ENCODE measurements around the gene SPOP.

Gene SPOP

DNA sequence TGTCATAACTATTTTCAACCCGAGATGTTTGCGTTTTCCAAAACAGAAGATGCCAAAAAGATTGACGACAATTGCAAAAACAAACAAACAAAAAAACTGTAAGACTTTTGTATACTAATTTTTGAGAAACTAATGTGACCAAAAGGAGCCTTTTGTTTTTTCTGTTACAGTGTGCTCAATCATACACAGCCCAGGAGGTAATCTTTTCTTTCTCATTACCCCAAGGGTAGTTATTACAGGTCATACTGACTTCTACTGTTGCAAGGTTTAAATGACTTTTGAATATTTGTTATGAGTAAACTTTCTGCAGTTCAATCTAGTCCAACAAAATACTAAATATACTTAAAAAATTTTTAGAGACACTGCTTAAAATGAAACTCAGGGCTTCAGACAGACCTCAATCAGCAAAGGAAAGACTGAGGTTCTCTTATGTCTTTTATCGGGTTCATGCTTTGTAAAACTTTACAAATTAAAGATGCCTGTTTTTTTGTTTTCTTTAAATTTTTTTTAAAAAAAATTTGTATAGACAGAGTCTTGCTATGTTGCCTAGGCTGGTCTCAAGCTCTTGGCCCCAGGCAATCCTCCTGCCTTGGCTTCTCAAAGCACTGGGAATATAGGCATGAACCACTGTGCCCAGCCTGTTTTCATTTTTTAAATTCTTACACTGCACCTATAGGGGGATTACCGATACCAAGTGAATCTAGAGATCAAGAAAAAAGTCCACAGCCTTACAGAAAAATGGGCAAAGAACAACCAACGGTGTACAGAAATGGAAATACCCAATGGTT is 47.6 kb downstream of the SPOP start:
- no peak for DNase-seq (ENCODE audit: insufficient read length, low spot score)
- FAIRE-seq: no peak
- TF ChIP-seq POLR2A (IDR thresholded peaks at IDR 0.05; ENCODE audit: low read depth, low read length): no peak

GRCh38 chr17:49629447-49629846 is 48.5 kb downstream of the SPOP start:
- FAIRE-seq (no peak), DNase-seq (ENCODE audit: insufficient read length, low spot score) (no peak)
- TF ChIP-seq POLR2A (IDR thresholded peaks at IDR 0.05; ENCODE audit: low read depth, low read length): no peak

GRCh38 chr17:49624896-49625295 is 53.0 kb downstream of the SPOP start:
- TF ChIP-seq POLR2A (IDR thresholded peaks at IDR 0.05; ENCODE audit: low read depth, low read length): no peak
- FAIRE-seq (peak; percentile 60), DNase-seq (ENCODE audit: insufficient read length, low spot score) (no peak)

GRCh38 chr17:49621946-49622529 is 55.9 kb downstream of the SPOP start:
- no peak for TF ChIP-seq POLR2A (IDR thresholded peaks at IDR 0.05; ENCODE audit: low read depth, low read length)
- FAIRE-seq: no peak
- no peak for DNase-seq (ENCODE audit: insufficient read length, low spot score)

GRCh38 chr17:49621420-49621819 is 56.5 kb downstream of the SPOP start:
- DNase-seq (ENCODE audit: insufficient read length, low spot score): no peak
- no peak for FAIRE-seq
- TF ChIP-seq POLR2A (IDR thresholded peaks at IDR 0.05; ENCODE audit: low read depth, low read length): no peak

DNA sequence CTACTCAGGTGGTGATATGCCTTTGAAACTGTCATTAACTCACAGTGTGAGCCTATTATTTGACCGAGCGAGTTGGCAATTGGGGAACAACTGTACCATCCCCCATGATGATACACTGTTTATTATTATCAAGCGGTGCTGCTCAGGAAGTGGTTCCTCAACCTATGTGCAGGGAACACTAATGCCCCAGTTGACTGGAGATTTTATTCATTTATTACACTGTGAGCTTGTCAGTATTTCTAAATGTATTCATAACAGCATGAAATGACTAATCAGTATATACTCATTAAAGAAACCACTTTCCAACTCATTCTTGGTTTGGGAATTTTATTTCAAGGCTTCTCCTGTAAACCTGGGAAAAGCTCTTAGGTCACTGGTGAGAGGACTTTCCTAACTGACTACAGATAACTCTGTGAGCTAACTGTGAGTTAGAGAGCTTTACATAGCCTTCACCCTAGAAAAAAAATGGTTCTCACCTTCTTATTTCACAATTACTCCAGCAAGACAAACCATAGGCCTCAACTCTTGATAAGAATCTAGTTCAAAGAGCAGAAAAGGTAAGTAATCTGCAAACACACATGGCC is 59.8 kb downstream of the SPOP start:
- TF ChIP-seq POLR2A (IDR thresholded peaks at IDR 0.05; ENCODE audit: low read depth, low read length): no peak
- DNase-seq (ENCODE audit: insufficient read length, low spot score) (no peak), FAIRE-seq (no peak)

DNA sequence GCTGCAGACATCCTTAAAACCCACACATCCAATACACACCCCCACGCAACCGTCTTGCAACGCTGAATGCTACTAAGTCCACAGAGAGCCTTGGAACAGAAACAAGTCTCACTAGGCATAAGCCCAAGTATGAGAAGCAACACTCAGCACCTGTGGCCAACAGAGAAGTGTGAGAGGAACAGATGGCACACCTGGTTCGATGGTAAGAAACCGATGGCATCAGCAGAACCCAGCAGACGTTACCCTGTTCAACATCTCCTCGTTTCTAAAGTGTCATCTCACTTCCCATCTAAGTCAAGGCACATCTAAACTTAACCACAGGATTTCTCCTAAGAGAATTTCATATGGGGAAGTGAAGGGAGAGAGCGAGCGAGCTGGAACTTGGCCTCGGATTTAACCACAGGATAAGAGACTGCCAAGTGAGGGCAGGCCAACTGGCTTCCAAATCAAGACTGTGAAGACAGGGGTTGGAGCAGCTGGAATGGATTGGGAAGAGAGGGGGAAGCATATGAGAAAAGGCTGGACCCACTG is 61.2 kb downstream of the SPOP start:
- TF ChIP-seq POLR2A (IDR thresholded peaks at IDR 0.05; ENCODE audit: low read depth, low read length): no peak
- DNase-seq (ENCODE audit: insufficient read length, low spot score): no peak
- FAIRE-seq: no peak

DNA sequence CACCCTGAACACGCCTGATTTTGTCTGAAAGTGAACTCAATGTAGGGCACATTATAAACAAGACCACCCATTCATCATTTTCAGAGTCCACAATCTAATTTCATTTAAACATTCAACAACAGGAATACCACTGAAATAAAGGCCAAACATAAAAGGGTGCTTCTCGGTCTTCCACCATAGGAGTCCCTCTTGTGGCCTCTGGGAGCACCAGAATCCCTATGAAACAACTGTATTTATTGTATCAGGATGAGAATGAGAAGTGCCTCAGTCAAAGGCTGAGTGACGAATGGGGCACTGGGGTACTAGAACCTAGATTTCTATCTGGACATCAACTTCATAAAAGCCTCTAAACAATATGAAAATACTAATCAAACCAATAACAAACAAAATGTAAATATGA is 61.8 kb downstream of the SPOP start:
- DNase-seq (ENCODE audit: insufficient read length, low spot score) (no peak), FAIRE-seq (no peak)
- TF ChIP-seq POLR2A (IDR thresholded peaks at IDR 0.05; ENCODE audit: low read depth, low read length): no peak

DNA sequence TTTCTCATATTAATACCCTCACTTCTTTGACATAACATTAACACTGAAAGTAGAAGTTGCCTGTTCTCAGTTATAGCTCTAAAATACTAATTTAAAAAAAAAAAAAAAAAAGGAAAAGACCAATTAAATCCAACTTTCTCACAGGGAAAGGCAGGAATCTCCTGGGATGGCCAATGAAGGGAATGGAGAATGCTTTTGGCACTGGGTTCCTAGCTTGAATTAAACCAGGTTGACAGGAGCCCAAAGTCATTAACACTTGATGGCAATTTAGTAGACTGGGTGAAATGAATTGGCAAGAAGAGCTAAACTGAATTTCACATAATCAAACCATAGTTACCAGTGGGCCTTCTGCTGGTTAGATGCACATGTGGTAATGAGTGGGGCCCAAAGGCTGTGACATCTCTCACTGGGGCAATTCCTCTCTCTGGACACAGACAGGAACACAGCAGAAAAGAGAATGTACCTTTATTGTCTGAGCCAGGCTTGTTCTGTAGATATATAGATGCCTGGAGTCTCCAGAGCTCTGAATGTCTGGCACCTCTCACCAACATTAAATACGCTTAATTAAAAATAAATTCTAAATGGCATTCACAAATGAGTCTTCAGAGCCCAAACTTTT is 64.6 kb downstream of the SPOP start:
- DNase-seq (ENCODE audit: insufficient read length, low spot score) (no peak), FAIRE-seq (no peak)
- no peak for TF ChIP-seq POLR2A (IDR thresholded peaks at IDR 0.05; ENCODE audit: low read depth, low read length)

DNA sequence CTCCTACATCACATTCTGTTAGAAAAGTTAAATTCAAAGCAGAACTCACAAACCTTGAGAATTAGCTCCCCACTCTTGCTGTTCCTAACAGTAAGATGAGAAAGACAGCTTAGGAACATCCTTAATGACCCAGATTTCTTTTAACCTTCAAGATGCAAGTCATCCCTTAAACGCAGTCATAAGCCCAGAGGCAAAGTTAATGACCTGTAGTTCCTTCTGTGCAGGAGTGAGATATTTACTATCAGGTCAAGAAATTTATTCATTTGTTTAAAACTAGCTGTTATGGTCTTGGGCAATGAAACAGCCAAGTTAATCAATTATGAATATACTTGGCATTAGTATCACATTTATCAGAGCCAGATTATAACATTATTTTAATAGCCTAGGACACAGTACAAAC is 65.2 kb downstream of the SPOP start:
- peak; percentile 33 for FAIRE-seq
- no peak for DNase-seq (ENCODE audit: insufficient read length, low spot score)
- TF ChIP-seq POLR2A (IDR thresholded peaks at IDR 0.05; ENCODE audit: low read depth, low read length): no peak

- no peak for TF ChIP-seq POLR2A (IDR thresholded peaks at IDR 0.05; ENCODE audit: low read depth, low read length)
- FAIRE-seq (no peak), DNase-seq (ENCODE audit: insufficient read length, low spot score) (no peak)
These were observed 66.9 kb downstream of the SPOP start for GRCh38 chr17:49610883-49611584.

- DNase-seq (ENCODE audit: insufficient read length, low spot score) (no peak), FAIRE-seq (no peak)
- TF ChIP-seq POLR2A (IDR thresholded peaks at IDR 0.05; ENCODE audit: low read depth, low read length): no peak
These were observed 73.5 kb downstream of the SPOP start for GRCh38 chr17:49604314-49604869.

DNA sequence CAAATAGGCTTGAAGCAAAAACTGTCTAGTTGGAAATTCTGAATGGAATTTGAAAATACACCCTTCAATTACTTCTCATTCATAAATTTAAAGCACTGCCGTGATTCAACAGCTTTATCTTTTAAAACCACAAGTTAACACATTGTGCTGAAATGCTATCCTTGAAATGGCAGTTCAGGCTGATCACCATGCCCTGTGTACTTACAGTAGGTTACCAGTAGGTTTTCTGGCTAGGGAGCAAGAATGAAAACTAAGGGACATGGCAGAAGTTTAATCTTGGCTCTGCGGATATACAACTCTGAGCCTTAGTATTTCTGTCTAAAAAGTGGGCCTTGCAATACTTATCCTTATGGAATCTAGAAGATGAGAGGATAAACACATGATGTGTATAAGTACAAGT is 74.2 kb downstream of the SPOP start:
- FAIRE-seq: no peak

More for the DNA sequence above, 74.2 kb downstream of the SPOP start:
- DNase-seq (ENCODE audit: insufficient read length, low spot score): no peak
- TF ChIP-seq POLR2A (IDR thresholded peaks at IDR 0.05; ENCODE audit: low read depth, low read length): no peak

Data from H54 (cell line).